Measurements from ENCODE around the gene S100P.

S100P gene

GRCh38 chr4:6673660-6674499 is 19.8 kb upstream of the S100P start:
- no peak for DNase-seq

- DNase-seq, result no peak
These were observed 19.1 kb upstream of the S100P start for GRCh38 chr4:6674500-6675149.

- DNase-seq, result no peak
These were observed 16.7 kb upstream of the S100P start for GRCh38 chr4:6676722-6677558.

GRCh38 chr4:6680372-6681034 is 13.2 kb upstream of the S100P start:
- no peak for DNase-seq

GRCh38 chr4:6681191-6681590 is 12.5 kb upstream of the S100P start:
- no peak for DNase-seq

- peak; percentile 30 for DNase-seq
These were observed 10.7 kb upstream of the S100P start for GRCh38 chr4:6682862-6683590.

GRCh38 chr4:6684656-6685055 is 9.0 kb upstream of the S100P start:
- DNase-seq, result no peak

- DNase-seq, result no peak
These were observed 7.4 kb upstream of the S100P start for GRCh38 chr4:6686104-6686787.

GRCh38 chr4:6687947-6688878 is 5.5 kb upstream of the S100P start:
- no peak for DNase-seq

- DNase-seq, result peak; percentile 72
These were observed 4.7 kb upstream of the S100P start for GRCh38 chr4:6688879-6689505.

- no peak for DNase-seq
These were observed 4.1 kb upstream of the S100P start for GRCh38 chr4:6689506-6689960.

- no peak for DNase-seq
These were observed 1.3 kb upstream of the S100P start for GRCh38 chr4:6692379-6692778.

GRCh38 chr4:6692806-6693205 is 872 bp upstream of the S100P start:
- no peak for DNase-seq

- DNase-seq, result no peak
These were observed 661 bp downstream of the S100P start for GRCh38 chr4:6694177-6694901.

GRCh38 chr4:6695660-6696610 is 2.3 kb downstream of the S100P start:
- no peak for DNase-seq

- DNase-seq, result no peak
These were observed 2.9 kb downstream of the S100P start for GRCh38 chr4:6696611-6697010.

- DNase-seq, result no peak
These were observed 3.5 kb downstream of the S100P start for GRCh38 chr4:6697131-6697530.

GRCh38 chr4:6699388-6699787 is 5.7 kb downstream of the S100P start:
- no peak for DNase-seq

Measured in SIG-M5 (cell line).